GM21381 (cell line): ENCODE results near the gene USP36.
A peak's percentile ranks its signal among the peaks of the same experiment; 100 is the strongest.
"Not testable (repeated sequence)": the region's sequence is repeated elsewhere in the genome, so short reads cannot be mapped to it uniquely, and the experiment has no call there.

ENCODE experiments used
- ATAC-seq: cut with Tn5 transposase; IDR thresholded peaks from one replicate; pipeline ENCODE4 v1.9.1; 2021; ENCODE audit warnings: mild to moderate bottlenecking, moderate library complexity; ENCODE audit not compliant: unreplicated experiment

Gene USP36

DNA sequence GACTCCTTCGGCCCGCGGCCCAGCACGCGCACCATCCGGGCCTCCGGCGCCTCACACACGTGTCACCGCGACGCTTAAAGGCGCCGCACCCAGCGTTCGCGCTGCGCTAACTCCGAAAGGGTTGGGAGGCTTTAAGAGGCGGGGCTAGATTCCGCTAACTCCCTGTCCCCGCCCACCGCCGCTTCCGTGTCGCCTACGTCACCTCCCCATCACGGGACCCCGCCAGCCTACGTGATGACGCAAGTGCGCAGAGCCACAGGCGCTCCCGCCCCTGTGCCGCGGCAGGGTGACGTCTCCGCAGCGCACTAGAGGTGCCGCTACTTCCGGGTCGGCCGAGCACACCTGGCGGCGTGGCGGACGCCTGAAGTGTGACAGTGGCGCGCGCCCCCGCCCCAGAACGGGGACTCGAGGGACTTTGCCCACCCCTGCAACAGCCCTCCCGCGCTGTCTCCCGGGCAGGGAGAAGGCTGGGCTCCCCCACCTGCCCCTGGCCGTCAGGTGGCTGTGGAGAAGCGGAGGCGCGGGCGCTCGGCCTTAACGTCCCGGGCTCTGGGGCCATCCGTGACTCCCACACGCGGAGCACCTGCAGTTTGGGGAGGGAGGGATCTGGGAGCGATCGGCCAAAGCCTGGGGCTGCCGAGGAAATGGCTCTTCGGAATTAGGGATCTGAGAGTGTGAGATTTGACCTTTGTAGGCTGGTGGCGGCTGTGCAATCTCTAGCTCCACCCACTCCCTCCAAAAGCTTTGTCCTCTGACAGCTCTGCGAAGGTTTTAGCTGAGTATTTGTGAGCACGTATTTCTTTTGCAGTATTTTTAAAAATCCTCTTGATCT lies at the start of gene USP36:
Gene USP36 (minus strand): TSS at position 35 of the 832 bp plus-strand sequence. CDS start 4,451 bp downstream, outside the sequence.
- peak; percentile 88 for ATAC-seq

DNA sequence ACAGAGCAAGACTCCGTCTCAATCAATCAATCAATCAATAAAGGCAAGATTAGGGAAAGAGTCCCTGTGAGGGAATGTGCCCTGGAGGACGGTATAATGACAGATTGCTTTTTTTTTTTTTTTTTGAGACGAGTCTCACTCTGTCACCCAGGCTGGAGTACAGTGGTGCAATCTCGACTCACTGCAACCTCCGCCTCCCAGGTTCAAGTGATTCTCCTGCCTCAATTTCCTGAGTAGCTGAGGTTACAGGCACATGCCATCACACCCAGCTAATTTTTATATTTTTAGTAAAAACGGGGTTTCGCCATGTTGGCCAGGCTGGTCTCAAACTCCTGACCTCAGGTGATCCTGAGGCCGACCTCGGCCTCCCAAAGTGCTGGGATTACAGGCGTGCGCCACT lies 49.5 kb upstream of the USP36 start:
- not testable (repeated sequence) for ATAC-seq

DNA sequence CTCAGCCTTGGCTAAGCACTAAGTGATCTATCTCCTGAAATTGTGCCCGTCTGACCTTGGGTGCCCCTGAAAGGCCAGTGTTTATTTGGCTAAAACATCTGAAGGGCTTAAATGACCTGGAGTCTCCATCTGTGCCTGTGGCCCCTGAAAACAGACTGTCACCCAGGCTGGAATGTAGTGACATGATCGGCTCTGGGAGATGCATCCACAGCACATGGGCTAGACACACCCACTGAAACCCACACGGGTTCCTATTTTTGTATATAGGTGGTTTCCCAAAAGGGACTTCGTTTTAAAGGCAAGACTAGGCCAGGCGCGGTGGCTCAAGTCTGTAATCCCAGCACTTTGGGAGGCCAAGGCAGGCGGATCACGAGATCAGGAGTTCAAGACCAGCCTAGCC lies 48.9 kb upstream of the USP36 start:
- ATAC-seq, result no peak

DNA sequence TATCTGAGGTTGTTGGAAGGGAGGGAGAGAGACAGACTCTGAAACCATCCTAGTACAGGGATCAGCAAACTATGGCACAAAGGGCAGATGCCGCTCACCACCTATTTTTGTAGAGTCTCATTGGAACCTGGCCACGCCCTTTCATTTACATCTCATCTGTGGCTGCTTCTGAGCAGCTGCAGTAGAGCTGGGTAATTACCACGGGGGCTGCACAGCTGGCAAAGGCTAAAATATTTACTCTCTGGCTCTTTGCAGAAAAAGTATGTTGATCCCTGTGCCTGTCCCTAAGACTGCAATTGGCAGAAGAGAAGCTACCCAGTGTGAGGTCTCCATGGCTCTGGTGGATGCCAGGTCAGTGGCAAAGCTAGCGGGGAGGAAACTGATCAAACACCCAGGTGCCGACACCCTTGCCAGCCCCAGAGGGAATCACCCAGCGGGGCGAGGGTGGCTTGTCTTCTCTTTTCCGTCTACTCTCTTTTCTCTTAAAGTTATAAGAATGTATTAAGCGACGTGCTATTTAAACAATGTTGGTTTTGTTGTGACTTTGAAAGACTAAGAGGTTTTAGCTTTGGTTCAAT lies 48.4 kb upstream of the USP36 start:
- no peak for ATAC-seq

DNA sequence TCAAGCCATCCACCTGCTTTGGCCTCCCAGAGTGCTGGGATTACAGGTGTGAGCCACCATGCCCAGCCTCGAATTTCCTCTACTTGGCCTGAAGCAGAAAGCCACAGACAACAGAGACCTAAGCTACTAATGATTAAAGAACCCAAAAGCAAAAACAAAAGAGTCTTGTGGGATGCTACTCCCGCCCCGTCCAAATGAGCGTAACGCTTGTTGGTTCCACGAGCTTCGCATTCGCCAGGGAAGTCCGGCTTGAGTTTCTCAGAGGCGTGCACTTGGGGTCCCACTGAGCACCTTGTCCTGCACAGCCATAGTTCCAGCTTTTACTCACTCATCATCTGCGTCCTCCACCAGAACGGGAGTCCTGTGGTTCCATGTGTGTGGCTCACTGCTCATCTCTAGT lies 46.3 kb upstream of the USP36 start:
- ATAC-seq, result no peak

DNA sequence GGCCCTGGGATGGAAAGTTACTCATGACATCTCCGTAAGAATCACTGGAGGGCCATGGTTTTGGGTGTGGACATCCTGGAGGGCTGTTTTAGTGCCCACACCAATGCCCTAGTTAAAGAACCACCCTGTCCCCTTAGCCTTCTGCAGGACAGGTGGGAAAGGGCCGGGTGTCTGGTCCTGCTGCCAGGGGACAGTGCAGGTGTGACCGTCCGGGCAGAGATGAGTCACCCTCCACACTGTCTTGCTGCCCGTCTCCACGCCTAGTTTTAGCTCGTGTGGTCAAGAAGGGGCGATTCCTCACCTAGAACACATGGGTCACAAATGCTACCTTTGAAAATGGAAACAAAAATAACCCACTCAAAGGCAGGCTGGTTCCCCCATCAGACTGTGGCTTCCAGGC lies 45.3 kb upstream of the USP36 start:
- no peak for ATAC-seq

DNA sequence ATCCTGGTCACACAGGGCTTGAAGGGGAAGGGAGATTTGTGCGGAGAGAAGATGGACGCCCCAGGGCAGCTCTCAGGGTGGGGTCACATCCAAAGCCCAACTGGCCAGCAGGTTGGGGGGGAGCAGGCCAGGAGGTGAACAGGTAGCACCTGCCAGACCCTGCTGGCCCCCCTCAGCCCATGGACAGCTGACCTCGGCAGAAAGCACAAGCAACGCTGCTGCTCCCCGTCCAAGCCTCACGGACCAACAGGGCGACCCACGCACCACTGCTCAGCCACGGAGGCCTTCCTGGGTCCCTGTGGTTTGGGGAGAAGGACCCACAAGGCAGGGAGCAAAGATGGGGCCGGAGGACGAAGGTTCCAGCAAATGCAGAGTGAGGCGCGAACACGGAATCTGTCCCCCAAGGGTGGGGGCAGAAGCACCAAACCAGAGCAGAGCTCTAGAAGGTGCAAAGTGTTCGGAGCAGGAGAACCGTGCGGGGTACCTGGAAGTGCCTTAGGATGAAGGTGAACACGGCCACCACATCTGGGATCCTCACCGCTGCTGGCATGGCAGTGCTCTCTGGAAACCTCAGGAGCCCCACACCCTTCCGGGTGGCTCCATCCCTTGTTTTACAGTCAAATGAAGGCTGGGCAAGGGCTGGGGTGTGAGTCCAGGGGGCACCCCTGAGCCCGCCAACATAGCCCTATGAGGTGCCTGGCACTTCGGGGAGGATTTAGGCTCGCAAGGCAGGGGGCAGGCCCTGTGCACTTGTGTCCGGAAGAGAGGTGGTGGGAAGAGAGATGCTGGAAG lies 44.5 kb upstream of the USP36 start:
- no peak for ATAC-seq

DNA sequence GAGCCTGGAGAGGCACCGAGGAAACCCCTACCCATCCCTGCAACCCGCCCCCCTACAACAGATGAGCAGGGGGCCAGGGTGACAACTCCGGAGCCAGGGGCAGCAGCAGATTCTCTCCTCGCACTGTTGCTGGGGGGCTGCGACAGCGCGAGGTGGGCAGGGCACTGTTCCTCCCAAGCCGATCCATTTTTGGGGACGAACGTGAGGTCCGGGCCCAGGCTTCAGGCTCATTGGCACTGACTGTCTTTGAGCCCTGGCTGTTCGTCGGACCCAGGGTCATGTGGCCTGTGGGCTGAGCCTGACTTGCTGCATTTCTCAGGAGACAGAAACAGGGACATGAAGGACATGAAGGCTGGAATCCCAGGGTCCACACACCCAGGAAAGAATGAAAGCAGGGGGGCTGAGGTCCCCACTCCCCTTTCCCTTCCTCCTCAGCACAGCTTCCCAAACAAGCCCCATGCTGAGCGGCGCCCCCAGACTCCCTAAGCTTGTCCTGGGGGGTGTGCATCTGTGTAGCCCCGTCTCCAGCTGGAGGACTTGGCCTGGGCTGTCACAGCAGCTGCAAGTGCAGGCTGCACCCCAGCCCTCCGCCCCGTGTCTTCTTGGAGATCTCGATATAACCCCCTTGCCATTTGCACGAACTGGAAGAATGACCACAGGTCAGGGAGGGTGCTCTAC lies 43.7 kb upstream of the USP36 start:
- ATAC-seq, result no peak

DNA sequence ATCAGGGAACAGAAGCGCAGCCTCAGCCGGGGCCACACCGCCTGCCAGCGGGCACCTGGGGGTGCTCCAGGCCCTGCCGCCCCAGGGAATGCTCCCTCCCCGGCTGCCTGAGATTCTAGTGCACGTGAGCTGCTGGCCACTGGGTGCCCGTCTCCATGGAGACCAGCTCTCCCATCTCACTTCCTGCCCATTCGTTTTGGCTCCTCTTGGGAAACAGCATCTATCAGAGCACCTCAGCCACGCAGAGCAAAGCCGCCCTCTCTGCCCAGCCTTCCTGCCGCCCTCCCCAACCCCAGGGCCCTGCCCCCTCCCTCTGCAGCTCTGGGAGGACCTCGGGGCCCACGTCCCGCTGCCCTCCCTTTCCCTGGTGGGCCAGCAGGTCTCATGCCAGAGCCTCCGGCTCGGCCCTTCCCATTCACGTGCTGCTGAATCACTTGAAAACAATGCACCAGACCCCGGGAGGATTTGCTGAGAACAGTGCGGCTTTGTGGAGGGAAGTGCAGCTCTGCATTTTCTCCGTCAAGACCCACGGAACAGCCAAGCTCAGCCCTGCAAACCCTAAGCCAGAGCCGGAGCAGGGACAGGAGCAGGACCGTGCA lies 43.0 kb upstream of the USP36 start:
- no peak for ATAC-seq

DNA sequence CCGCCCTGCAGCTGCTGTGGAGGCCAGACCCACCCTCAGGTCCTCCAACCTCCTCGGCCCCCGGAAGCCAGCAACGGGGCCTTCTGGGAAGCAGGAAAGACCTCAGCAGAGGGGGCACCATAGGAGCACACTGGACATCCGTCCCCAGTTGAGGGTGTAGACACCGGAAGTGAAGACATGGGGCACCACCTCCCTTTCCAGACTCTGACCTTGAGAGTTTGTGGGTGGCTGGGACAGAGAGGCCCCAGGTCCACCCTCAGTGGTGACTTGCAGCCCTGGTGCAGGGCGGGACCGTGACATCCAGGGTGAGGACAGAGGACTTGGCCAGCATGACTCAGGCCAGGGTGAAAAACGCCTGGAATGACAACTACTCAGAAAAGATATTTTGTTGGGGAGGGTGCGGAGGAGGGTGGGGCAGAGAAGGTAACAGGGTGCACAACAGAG lies 42.5 kb upstream of the USP36 start:
- ATAC-seq, result no peak

DNA sequence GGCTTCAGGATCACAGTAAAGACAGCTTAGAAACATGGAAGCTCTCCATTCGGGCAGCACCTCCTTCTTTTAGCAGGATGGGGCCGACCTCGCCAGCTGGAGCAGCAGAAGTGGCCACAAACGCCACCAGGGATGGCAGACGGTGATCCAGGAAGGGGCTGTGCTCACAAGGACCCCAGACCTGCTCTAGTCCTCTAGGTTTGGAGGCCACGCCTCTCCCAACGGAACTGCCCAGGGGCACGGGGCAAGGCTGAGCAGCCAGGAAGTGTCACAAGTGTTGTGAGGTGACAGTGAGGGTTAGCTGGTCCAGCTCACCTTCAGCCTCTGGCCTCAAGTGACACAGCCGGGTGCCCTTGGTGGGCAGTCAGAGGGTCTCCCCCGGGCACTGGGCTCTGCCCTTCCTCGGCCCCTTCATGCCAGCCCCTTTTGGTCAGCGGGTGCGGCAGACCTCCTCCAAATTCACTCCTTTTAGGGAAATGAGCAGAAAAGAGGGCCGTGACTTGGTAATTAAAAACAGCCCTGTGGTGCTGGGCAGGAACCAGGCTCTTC lies 42.0 kb upstream of the USP36 start:
- ATAC-seq, result no peak

DNA sequence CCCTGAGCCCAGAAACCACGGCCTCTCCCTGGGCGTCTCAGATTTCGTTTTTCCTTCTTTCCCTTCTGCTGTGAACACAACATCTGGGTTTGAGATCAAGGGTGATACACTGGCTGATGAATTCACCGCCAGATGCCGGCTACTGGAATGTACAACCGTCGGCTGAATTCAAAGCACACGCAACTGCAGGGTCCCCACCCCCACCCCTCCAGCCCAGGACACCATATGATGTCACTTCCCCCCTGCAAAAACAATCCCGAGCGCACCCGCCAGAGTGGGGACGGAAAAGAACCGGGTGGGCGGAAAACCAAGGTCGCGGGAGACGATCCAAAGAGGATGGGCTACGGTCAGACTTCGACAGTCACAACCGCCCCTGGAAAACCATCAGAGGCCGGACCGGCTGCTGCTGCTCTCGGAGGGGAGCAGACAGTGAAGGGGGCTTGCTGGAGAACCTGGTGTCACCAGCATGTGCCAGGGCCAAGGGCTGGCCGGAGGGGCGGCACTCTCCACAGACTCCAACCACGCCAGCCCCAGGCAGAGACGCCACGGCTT lies 39.1 kb upstream of the USP36 start:
- no peak for ATAC-seq

DNA sequence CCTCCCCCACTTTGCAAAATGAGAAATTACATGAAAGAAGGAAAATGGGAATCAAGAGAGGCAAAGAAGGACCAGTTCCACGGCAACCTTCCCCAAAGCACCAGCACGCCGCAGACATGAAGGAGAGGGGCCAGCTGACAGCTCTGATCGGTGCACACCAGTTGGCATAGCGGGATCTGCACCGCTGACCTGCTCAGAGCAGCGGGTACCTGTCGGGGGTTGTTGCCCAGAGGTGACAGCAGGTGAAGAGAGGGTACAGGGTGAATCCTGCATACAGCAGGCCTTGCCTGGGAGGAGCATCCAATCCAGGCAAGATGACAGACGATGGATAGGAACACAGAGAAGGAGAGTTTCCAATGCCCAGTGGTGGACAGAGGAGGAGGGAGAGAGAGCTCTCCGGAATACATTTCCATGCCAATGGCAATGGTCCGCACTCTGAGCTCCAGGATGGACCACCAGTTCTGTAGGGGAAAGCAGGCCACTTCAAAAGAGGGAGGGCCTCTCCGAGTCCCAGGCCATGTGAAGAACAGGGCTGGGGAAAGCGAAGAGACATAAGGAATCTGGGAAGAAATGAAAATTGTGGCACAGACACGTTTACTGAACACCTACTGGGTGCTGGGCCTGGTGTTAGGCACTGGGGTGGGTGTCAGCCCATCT lies 38.4 kb upstream of the USP36 start:
- no peak for ATAC-seq

DNA sequence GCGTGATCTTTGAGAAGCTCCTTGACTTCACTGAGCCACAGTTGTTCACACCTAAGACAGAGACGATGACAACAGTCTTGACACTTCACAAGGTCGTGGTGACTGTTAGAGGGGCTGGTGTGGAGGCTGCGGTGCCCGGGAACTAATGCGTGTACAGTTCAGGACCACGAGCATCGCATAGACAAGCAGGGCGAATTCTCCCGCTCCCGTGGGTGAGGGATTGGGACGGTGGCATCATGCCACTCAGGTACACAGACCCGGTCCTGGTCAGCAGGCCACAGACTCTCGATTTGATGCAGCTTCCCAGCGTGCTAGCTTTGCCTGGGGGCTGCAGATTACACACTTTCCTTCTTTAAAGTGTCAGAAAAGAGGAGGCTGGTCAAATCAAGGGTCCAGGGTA lies 37.6 kb upstream of the USP36 start:
- ATAC-seq, result no peak

DNA sequence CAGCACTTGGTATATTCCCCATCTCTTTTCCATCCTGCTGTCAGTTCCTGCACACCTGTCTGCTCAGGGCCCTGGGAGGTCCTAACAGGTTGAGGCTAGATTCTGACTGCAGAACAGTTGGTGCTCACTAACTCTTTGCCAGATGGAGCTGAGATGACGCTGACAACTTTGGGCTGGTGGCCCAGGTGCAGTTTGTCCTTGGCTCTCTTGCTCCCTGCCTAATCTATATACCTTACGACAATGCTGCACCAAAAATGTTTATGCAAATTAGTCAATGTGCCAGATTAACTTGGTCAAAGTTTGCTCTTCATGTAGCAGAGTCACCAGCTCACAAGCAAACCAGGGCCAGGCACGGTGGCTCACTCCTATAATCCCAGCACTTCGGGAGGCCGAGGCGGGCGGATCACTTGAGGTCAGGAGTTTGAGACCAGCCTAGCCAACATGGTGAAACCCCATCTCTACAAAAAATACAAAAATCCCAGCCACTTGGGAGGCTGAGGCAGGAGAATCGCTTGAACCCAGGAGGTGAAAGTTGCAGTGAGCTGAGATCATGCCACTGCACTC lies 36.4 kb upstream of the USP36 start:
- not testable (repeated sequence) for ATAC-seq

DNA sequence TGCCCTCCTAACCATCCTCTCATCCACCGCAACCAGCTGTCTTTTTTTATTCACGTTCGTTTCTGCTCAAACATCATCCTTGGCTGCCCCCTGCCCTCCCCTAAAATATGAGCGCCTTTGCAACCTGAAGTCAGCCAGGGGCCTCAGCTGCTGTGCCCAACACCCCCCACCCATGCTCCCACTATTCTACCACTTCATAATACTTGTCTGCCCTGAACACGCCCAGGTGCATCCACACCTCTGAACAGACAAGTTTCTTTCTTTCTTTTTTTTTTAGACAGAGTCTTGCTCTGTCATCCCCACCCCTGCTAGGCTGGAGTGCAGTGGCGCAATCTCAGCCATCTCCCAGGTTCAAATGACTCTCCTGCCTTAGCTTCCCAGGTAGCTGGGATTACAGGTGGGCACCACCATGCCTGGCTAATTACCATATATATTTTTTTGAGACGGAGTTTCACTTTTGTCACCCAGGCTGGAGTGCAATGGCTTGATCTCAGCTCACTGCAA lies 35.5 kb upstream of the USP36 start:
- no peak for ATAC-seq

DNA sequence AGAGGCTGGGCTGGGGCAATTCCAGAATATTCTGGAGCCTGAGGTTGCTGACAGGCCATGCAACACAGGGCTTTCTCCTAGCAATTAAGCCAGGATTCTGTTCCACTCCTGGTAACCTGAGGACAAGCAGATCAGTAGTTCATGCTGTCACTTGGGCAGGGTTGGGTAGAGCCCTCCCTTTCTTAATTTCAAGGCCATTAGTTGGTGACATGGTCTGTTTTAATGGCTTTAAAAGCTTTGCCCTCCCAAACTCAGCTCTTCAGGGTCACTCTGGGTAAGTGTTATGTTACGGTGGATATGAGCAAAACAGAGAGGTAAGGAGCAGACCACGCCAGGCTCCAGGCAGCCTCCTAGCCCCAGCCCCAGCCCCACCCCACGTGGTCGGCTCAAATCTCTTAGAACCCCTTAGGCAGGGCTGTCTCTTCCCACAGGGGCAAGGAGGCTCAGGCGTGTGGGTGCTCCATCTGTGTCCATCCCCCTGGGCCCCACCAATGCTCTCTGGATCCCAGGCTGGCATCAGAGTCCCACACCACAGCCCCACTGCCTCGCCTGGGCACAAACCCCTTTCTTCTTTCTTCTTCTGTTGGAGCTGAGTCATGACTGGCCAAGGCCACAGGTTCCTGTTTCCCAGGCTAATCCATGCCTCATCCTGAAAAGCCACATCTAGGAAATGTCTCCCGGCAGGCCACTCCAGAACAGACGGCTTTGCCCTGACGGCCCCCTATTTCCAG lies 34.9 kb upstream of the USP36 start:
- no peak for ATAC-seq

DNA sequence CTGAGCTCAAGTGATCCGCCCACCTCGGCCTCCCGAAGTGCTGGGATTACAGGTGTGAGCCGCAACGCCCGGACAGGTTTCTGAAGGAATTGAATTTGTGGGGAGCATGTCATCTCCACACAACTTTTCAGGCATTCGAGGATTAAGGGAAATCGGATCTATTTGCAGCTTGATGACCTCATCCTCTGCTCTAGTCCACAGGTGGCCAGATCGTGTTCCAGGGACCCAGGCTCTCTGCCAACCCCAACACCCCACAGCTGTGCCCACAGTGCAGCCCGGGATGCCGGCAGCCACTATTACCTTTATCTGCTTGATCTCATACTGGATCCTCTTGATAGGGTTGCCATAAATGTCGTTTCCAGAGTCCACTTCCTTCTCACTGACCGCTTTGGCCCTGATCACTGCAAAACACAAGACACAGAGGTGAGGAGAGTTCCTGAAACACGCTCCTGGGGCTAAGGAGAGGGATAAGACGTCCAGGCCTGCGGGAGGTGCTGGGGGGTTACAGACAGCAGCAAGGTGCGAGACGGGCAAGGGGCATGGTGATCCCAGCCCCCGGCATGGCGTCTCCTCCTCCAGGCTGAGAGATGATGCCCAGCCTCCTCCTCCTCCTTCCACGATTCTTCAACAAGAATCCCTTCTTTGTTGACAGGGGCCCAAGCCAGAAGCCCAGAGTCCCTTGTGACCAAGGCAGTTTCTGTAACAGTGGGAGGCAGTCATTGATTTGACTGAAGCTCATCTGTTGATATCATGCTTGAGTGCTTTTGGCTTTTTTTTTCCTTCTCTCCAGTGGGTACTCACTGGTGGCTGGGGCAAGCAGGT lies 33.1 kb upstream of the USP36 start:
- no peak for ATAC-seq
